Parathyroid adenoma (tissue), 2 donors: Measurements from ENCODE around the gene TMEM151B.

Experiments
- H2AFZ ChIP-seq: fragments of 300-600 bp; sonication (generic); one replicate; pipeline ENCODE4 v1.7.0; 2017; ENCODE audit warnings: antibody characterized with exemption, mild to moderate bottlenecking
- H3K27ac ChIP-seq: fragments of 300-600 bp; sonication (generic); one replicate; pipeline ENCODE4 v1.7.0; 2017
- H3K27me3 ChIP-seq: fragments of 300-600 bp; sonication (generic); one replicate; pipeline ENCODE4 v1.7.0; 2017; ENCODE audit warnings: low read length; ENCODE audit not compliant: control insufficient read depth, insufficient read depth
- H3K36me3 ChIP-seq: fragments of 300-600 bp; sonication (generic); one replicate; pipeline ENCODE4 v1.7.0; 2017; ENCODE audit warnings: low read length; ENCODE audit not compliant: control insufficient read depth, insufficient read depth
- H3K4me1 ChIP-seq: fragments of 300-600 bp; sonication (generic); one replicate; pipeline ENCODE4 v1.7.0; 2017; ENCODE audit warnings: control low read depth
- H3K4me2 ChIP-seq: fragments of 300-600 bp; sonication (generic); one replicate; pipeline ENCODE4 v1.7.0; 2017; ENCODE audit warnings: low read length
- H3K4me3 ChIP-seq: fragments of 300-600 bp; sonication (generic); one replicate; pipeline ENCODE4 v1.7.0; 2017; ENCODE audit warnings: low read depth, low read length
- H3K79me2 ChIP-seq: fragments of 300-600 bp; sonication (generic); one replicate; pipeline ENCODE4 v1.7.0; 2017; ENCODE audit warnings: control low read depth
- H3K9ac ChIP-seq: fragments of 300-600 bp; sonication (generic); one replicate; pipeline ENCODE4 v1.7.0; 2017; ENCODE audit warnings: mild to moderate bottlenecking
- H3K9me3 ChIP-seq: fragments of 300-600 bp; sonication (generic); one replicate; pipeline ENCODE4 v1.7.0; 2017; ENCODE audit warnings: low read length; ENCODE audit not compliant: control insufficient read depth
- CTCF ChIP-seq: fragments of 300-600 bp; sonication (generic); IDR thresholded peaks from one replicate; pipeline ENCODE4 v1.7.0; 2017; ENCODE audit warnings: antibody characterized with exemption, mild to moderate bottlenecking
- donor health status: primary hyperparathyroidism.

Gene TMEM151B

GRCh38 chr6:44271406-44271723 lies 1.1 kb downstream of the TMEM151B start:
- Histone ChIP-seq H3K4me1 (no peaks in the 10 kb centered on the region), H3K9ac (no peak overlapping the region), H3K4me3 (no peak overlapping the region), H3K36me3 (no peaks in the 10 kb centered on the region), H3K27ac (no peak overlapping the region), H3K4me2 (no peak overlapping the region), H3K79me2 (no peaks in the 10 kb centered on the region), H2AFZ (no peak overlapping the region), H3K9me3 (no peaks in the 10 kb centered on the region), H3K27me3 (no peaks in the 10 kb centered on the region)
- TF ChIP-seq CTCF = no peak

GRCh38 chr6:44271914-44272313 lies 1.7 kb downstream of the TMEM151B start:
- Histone ChIP-seq H3K27me3 (no peaks in the 10 kb centered on the region), H3K9ac (no peak overlapping the region), H3K27ac (no peak overlapping the region)

GRCh38 chr6:44272529-44272928 lies 2.3 kb downstream of the TMEM151B start:
- no peak for TF ChIP-seq CTCF
- no peaks in the 10 kb centered on the region for H3K9me3 ChIP-seq
- H3K9ac ChIP-seq = no peak overlapping the region
- H3K4me2 ChIP-seq = no peak overlapping the region
- H3K4me3 ChIP-seq = no peak overlapping the region
- H3K36me3 ChIP-seq = no peaks in the 10 kb centered on the region
- H3K27ac ChIP-seq = no peak overlapping the region
- H3K4me1 ChIP-seq = no peaks in the 10 kb centered on the region
- no peak overlapping the region for H2AFZ ChIP-seq
- H3K79me2 ChIP-seq = no peaks in the 10 kb centered on the region
- no peaks in the 10 kb centered on the region for H3K27me3 ChIP-seq

More at GRCh38 chr6:44271914-44272313, 1.7 kb downstream of the TMEM151B start:
- Histone ChIP-seq H2AFZ (no peak overlapping the region), H3K79me2 (no peaks in the 10 kb centered on the region), H3K4me2 (no peak overlapping the region), H3K4me1 (no peaks in the 10 kb centered on the region), H3K4me3 (no peak overlapping the region), H3K9me3 (no peaks in the 10 kb centered on the region), H3K36me3 (no peaks in the 10 kb centered on the region)
- no peak for TF ChIP-seq CTCF

GRCh38 chr6:44272999-44273566 lies 2.8 kb downstream of the TMEM151B start:
- H2AFZ ChIP-seq = no peak overlapping the region
- H3K9ac ChIP-seq = no peak overlapping the region
- H3K27ac ChIP-seq = no peak overlapping the region

More at GRCh38 chr6:44272999-44273566, 2.8 kb downstream of the TMEM151B start:
- H3K9me3 ChIP-seq = no peaks in the 10 kb centered on the region
- no peaks in the 10 kb centered on the region for H3K4me1 ChIP-seq
- H3K79me2 ChIP-seq = no peaks in the 10 kb centered on the region
- H3K4me2 ChIP-seq = no peak overlapping the region
- no peaks in the 10 kb centered on the region for H3K27me3 ChIP-seq
- no peak for TF ChIP-seq CTCF
- H3K4me3 ChIP-seq = no peak overlapping the region
- no peaks in the 10 kb centered on the region for H3K36me3 ChIP-seq
